HG03439 (cell line): Measurements from ENCODE around the gene TMEM167A.
A peak's percentile ranks its signal among the peaks of the same experiment; 100 is the strongest.

Source experiments
- ATAC-seq: cut with Tn5 transposase; IDR thresholded peaks from one replicate; pipeline ENCODE4 v1.9.1; 2021; ENCODE audit warnings: mild to moderate bottlenecking, moderate library complexity; ENCODE audit not compliant: unreplicated experiment

TMEM167A gene

GRCh38 chr5:83076742-83077661 is at the start of gene TMEM167A, which contains the start of gene XRCC4:
TSS of gene TMEM167A (minus strand) at chr5:83077394. CDS start at chr5:83077323, 71 bp downstream.
TSS of gene XRCC4 (plus strand) at chr5:83077547. CDS start at chr5:83104920, 27,373 bp downstream.
- ATAC-seq = peak; percentile 99

GRCh38 chr5:83126501-83126900 is 49.3 kb upstream of the TMEM167A start:
- no peak for ATAC-seq

GRCh38 chr5:83125560-83125959 is 48.4 kb upstream of the TMEM167A start:
- no peak for ATAC-seq

GRCh38 chr5:83124593-83124992 is 47.4 kb upstream of the TMEM167A start:
- no peak for ATAC-seq

GRCh38 chr5:83118976-83119375 is 41.8 kb upstream of the TMEM167A start:
- no peak for ATAC-seq

- ATAC-seq = no peak
These were observed 41.3 kb upstream of the TMEM167A start for GRCh38 chr5:83118471-83118870.

- ATAC-seq = no peak
These were observed 38.6 kb upstream of the TMEM167A start for GRCh38 chr5:83115816-83116215.

GRCh38 chr5:83109380-83109779 is 32.2 kb upstream of the TMEM167A start:
- ATAC-seq = no peak

- no peak for ATAC-seq
These were observed 30.7 kb upstream of the TMEM167A start for GRCh38 chr5:83107692-83108420.

GRCh38 chr5:83104021-83104420 is 26.8 kb upstream of the TMEM167A start:
- no peak for ATAC-seq

GRCh38 chr5:83102364-83102980 is 25.3 kb upstream of the TMEM167A start:
- ATAC-seq = no peak

- no peak for ATAC-seq
These were observed 24.3 kb upstream of the TMEM167A start for GRCh38 chr5:83101514-83101913.

- ATAC-seq = no peak
These were observed 22.3 kb upstream of the TMEM167A start for GRCh38 chr5:83099445-83099844.

GRCh38 chr5:83099001-83099400 is 21.8 kb upstream of the TMEM167A start:
- ATAC-seq = no peak

- no peak for ATAC-seq
These were observed 20.6 kb upstream of the TMEM167A start for GRCh38 chr5:83097689-83098231.

- no peak for ATAC-seq
These were observed 19.6 kb upstream of the TMEM167A start for GRCh38 chr5:83096660-83097339.

- no peak for ATAC-seq
These were observed 18.9 kb upstream of the TMEM167A start for GRCh38 chr5:83095957-83096539.

GRCh38 chr5:83095163-83095956 is 18.2 kb upstream of the TMEM167A start:
- no peak for ATAC-seq

- no peak for ATAC-seq
These were observed 16.5 kb upstream of the TMEM167A start for GRCh38 chr5:83093692-83094091.
